ENCODE data around the gene DNAJC16. TPM values are rescaled to one million over a fixed set of nuclear protein-coding genes. Genes with fewer than 3 reads are reported as not detected.

DNAJC16 gene
- total and polyA plus RNA-seq, 2 donors (not counting 1 experiment from before 2014, with no cell fraction given): 18.8 to 18.9 TPM

- no peaks in the 10 kb centered on the region for H4K20me1 ChIP-seq (ENCODE audit: control insufficient read depth, extremely low read depth, insufficient read depth, low read length)
- H3K79me2 ChIP-seq (ENCODE audit: control insufficient read depth, insufficient read depth, low read length): no peaks in the 10 kb centered on the region
- H2AFZ ChIP-seq (ENCODE audit: low read length): no peak overlapping the region
- no peaks in the 10 kb centered on the region for H3K9me3 ChIP-seq (ENCODE audit: control insufficient read depth, insufficient read depth, low read depth, low read length)
- H3K27ac ChIP-seq (ENCODE audit: insufficient read depth, low read length): no peak overlapping the region
- H3K4me2 ChIP-seq (ENCODE audit: extremely low read depth, insufficient read depth, low read length): no peak overlapping the region
- DNase-seq (ENCODE audit: low read depth in 2 of 2): no peak
- H3K9ac ChIP-seq (ENCODE audit: insufficient read depth, low read length): no peak overlapping the region
- H3K27me3 ChIP-seq (ENCODE audit: control insufficient read depth, insufficient read depth, low read length): no peaks in the 10 kb centered on the region
- no peaks in the 10 kb centered on the region for H3K4me1 ChIP-seq (ENCODE audit: control insufficient read depth, extremely low read depth, insufficient read depth, low read length)
- peaks cover 5% of the 10 kb centered on the region for H3K36me3 ChIP-seq (ENCODE audit: control insufficient read depth, insufficient read depth, low read length)
- no peak overlapping the region for H3K4me3 ChIP-seq (replicated peaks in 1 of 4; ENCODE audit: control extremely low read depth in 1 of 4, insufficient read depth in 1 of 4, low read depth in 3 of 4, low read length in 4 of 4)
- TF ChIP-seq CTCF (conservative IDR thresholded peaks at IDR 0.05 in 1 of 2, IDR thresholded peaks at IDR 0.05 in 1 of 2; ENCODE audit: low read depth in 1 of 2, low read length in 2 of 2): no peak
- no peak for TF ChIP-seq EZH2 (IDR thresholded peaks at IDR 0.05; ENCODE audit: low read length, missing control alignments)
Observed at GRCh38 chr1:15558516-15558915, 31.9 kb downstream of the DNAJC16 start.

DNA sequence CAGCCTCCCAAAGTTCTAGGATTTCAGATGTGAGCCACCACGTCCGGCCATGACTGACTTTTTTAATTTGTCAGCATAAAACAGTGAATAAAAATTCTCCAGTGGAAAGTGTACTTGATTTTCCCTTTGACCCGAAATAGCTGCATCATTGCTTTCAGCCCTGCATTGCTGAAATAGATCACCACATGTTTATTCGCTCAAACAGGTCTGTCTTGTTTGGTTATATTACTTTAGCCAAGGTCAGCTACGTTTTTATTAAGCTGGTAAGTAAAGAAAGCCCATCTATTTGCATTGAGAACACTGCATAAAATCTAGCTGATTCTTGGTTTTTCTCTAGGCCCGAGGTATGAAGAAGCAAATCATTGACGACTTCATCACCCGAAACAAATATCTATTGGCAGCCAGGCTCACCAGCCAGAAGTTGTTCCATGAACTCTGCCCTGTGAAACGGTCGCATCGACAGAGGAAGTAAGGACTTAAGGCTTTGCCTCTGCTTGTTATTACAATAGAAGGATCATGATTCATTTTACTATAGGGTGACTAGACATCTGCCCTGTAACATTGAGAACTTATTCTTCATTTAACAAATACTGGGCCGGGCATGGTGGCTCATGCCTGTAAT is 32.7 kb downstream of the DNAJC16 start:
- no peak overlapping the region for H3K4me3 ChIP-seq (replicated peaks in 1 of 4; ENCODE audit: control extremely low read depth in 1 of 4, insufficient read depth in 1 of 4, low read depth in 3 of 4, low read length in 4 of 4)
- peaks cover 8% of the 10 kb centered on the region for H3K36me3 ChIP-seq (ENCODE audit: control insufficient read depth, insufficient read depth, low read length)
- TF ChIP-seq EZH2 (IDR thresholded peaks at IDR 0.05; ENCODE audit: low read length, missing control alignments) (no peak), CTCF (conservative IDR thresholded peaks at IDR 0.05 in 1 of 2, IDR thresholded peaks at IDR 0.05 in 1 of 2; ENCODE audit: low read depth in 1 of 2, low read length in 2 of 2) (no peak)
- H3K27me3 ChIP-seq (ENCODE audit: control insufficient read depth, insufficient read depth, low read length): no peaks in the 10 kb centered on the region
- no peaks in the 10 kb centered on the region for H3K4me1 ChIP-seq (ENCODE audit: control insufficient read depth, extremely low read depth, insufficient read depth, low read length)
- no peak overlapping the region for H3K4me2 ChIP-seq (ENCODE audit: extremely low read depth, insufficient read depth, low read length)
- H3K79me2 ChIP-seq (ENCODE audit: control insufficient read depth, insufficient read depth, low read length): no peaks in the 10 kb centered on the region
- H3K9ac ChIP-seq (ENCODE audit: insufficient read depth, low read length): no peak overlapping the region
- DNase-seq (ENCODE audit: low read depth in 2 of 2): no peak
- H4K20me1 ChIP-seq (ENCODE audit: control insufficient read depth, extremely low read depth, insufficient read depth, low read length): no peaks in the 10 kb centered on the region
- H3K9me3 ChIP-seq (ENCODE audit: control insufficient read depth, insufficient read depth, low read depth, low read length): no peaks in the 10 kb centered on the region
- H2AFZ ChIP-seq (ENCODE audit: low read length): no peak overlapping the region
- H3K27ac ChIP-seq (ENCODE audit: insufficient read depth, low read length): no peak overlapping the region

GRCh38 chr1:15568387-15569073 is 41.9 kb downstream of the DNAJC16 start:
- no peak overlapping the region for H2AFZ ChIP-seq (ENCODE audit: low read length)
- no peak for DNase-seq (ENCODE audit: low read depth in 2 of 2)
- H3K9ac ChIP-seq (ENCODE audit: insufficient read depth, low read length): no peak overlapping the region
- H3K4me3 ChIP-seq (replicated peaks in 1 of 4; ENCODE audit: control extremely low read depth in 1 of 4, insufficient read depth in 1 of 4, low read depth in 3 of 4, low read length in 4 of 4): no peak overlapping the region
- H3K36me3 ChIP-seq (ENCODE audit: control insufficient read depth, insufficient read depth, low read length): peaks cover 10% of the 10 kb centered on the region
- no peak overlapping the region for H3K27ac ChIP-seq (ENCODE audit: insufficient read depth, low read length)
- H3K4me2 ChIP-seq (ENCODE audit: extremely low read depth, insufficient read depth, low read length): no peak overlapping the region
- TF ChIP-seq CTCF (conservative IDR thresholded peaks at IDR 0.05 in 1 of 2, IDR thresholded peaks at IDR 0.05 in 1 of 2; ENCODE audit: low read depth in 1 of 2, low read length in 2 of 2) (no peak), EZH2 (IDR thresholded peaks at IDR 0.05; ENCODE audit: low read length, missing control alignments) (no peak)
- no peaks in the 10 kb centered on the region for H3K4me1 ChIP-seq (ENCODE audit: control insufficient read depth, extremely low read depth, insufficient read depth, low read length)
- no peaks in the 10 kb centered on the region for H3K9me3 ChIP-seq (ENCODE audit: control insufficient read depth, insufficient read depth, low read depth, low read length)
- H3K79me2 ChIP-seq (ENCODE audit: control insufficient read depth, insufficient read depth, low read length): no peaks in the 10 kb centered on the region
- H3K27me3 ChIP-seq (ENCODE audit: control insufficient read depth, insufficient read depth, low read length): no peaks in the 10 kb centered on the region
- no peaks in the 10 kb centered on the region for H4K20me1 ChIP-seq (ENCODE audit: control insufficient read depth, extremely low read depth, insufficient read depth, low read length)
